ENCODE measurements around the gene CTAGE8.

GRCh38 chr7:144255471-144255897 lies 13.6 kb downstream of the CTAGE8 start:
- TF ChIP-seq, protein P1, sequence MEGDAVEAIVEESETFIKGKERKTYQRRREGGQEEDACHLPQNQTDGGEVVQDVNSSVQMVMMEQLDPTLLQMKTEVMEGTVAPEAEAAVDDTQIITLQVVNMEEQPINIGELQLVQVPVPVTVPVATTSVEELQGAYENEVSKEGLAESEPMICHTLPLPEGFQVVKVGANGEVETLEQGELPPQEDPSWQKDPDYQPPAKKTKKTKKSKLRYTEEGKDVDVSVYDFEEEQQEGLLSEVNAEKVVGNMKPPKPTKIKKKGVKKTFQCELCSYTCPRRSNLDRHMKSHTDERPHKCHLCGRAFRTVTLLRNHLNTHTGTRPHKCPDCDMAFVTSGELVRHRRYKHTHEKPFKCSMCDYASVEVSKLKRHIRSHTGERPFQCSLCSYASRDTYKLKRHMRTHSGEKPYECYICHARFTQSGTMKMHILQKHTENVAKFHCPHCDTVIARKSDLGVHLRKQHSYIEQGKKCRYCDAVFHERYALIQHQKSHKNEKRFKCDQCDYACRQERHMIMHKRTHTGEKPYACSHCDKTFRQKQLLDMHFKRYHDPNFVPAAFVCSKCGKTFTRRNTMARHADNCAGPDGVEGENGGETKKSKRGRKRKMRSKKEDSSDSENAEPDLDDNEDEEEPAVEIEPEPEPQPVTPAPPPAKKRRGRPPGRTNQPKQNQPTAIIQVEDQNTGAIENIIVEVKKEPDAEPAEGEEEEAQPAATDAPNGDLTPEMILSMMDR (IDR thresholded peaks at IDR 0.05), result no peak
- TF ChIP-seq POLR2A (IDR thresholded peaks at IDR 0.05), result no peak

All from body of pancreas (tissue), 4 donors.